ENCODE data around the gene C1orf74. TPM values are rescaled to one million over a fixed set of nuclear protein-coding genes. Genes with fewer than 3 reads are reported as not detected.

The C1orf74 gene
- total RNA-seq, 1 experiment from 2014 or later = 5.6 TPM

- H3K27ac ChIP-seq (ENCODE audit: low read depth, low read length) = no peak overlapping the region
- no peak overlapping the region for H3K4me3 ChIP-seq (replicated peaks in 1 of 2; ENCODE audit: low read depth in 1 of 2, low read length in 2 of 2)
- ChIA-PET RAD21 (ENCODE audit: low non-redundant PET in 1 of 2, low total read pairs in 2 of 2, uncharacterized antibody in 2 of 2, unreplicated experiment in 2 of 2) (no interaction called here), POLR2A (no interaction called here), CTCF (no interaction called here)
- H3K4me1 ChIP-seq (ENCODE audit: control insufficient read depth in 1 of 2, insufficient read depth in 2 of 2, low read length in 2 of 2) = no peaks in the 10 kb centered on the region
- H3K9ac ChIP-seq (ENCODE audit: low read length) = no peak overlapping the region
- no peak overlapping the region for H2AFZ ChIP-seq (ENCODE audit: low read depth, low read length, poor library complexity, severe bottlenecking)
- H3K79me2 ChIP-seq (ENCODE audit: insufficient read depth, low read length) = peaks cover 5% of the 10 kb centered on the region; the same call in 1 of the 2 replicates
- TF ChIP-seq ZNF274 (IDR thresholded peaks at IDR 0.05; ENCODE audit: low read depth, low read length) (no peak), REST (IDR thresholded peaks at IDR 0.05; ENCODE audit: low read depth) (no peak), CEBPB (IDR thresholded peaks at IDR 0.05; ENCODE audit: low read depth) (no peak), ZBTB33 (IDR thresholded peaks at IDR 0.05; ENCODE audit: extremely low read depth, insufficient replicate concordance, low read length) (no peak), MAX (IDR thresholded peaks at IDR 0.05) (no peak), FOSL1 (IDR thresholded peaks at IDR 0.05; ENCODE audit: low read depth) (no peak), ELF1 (IDR thresholded peaks at IDR 0.05; ENCODE audit: borderline replicate concordance, low read depth) (no peak), YY1 (IDR thresholded peaks at IDR 0.05; ENCODE audit: extremely low read depth, insufficient replicate concordance, low read depth, low read length) (no peak), ATF3 (IDR thresholded peaks at IDR 0.05) (no peak), SRF (IDR thresholded peaks at IDR 0.05; ENCODE audit: low read depth) (no peak), POLR2AphosphoS5 (IDR thresholded peaks at IDR 0.05; ENCODE audit: low read depth, low read length) (no peak), ZFX (IDR thresholded peaks at IDR 0.05) (no peak), EZH2 (IDR thresholded peaks at IDR 0.05) (no peak), SIN3A (IDR thresholded peaks at IDR 0.05; ENCODE audit: low read depth) (no peak), POLR2A (IDR thresholded peaks at IDR 0.05; ENCODE audit: borderline replicate concordance, extremely low read depth, insufficient read depth, insufficient read length) (no peak), EGR1 (IDR thresholded peaks at IDR 0.05; ENCODE audit: low read depth) (no peak)
- no TSS peak for BruUV-seq (replicated peaks)
- intact Hi-C loops (cut with micrococcal nuclease) = no loop called here
- H3K36me3 ChIP-seq (ENCODE audit: control insufficient read depth in 1 of 2, insufficient read depth in 2 of 2, low read length in 2 of 2) = no peaks in the 10 kb centered on the region
- ATAC-seq (no peak), DNase-seq (ENCODE audit: low read depth, low spot score) (no peak)
- no peaks in the 10 kb centered on the region for H3K9me3 ChIP-seq (ENCODE audit: control insufficient read depth in 1 of 2, insufficient read depth in 1 of 2, low read depth in 1 of 2, low read length in 2 of 2)
- H3K4me2 ChIP-seq (ENCODE audit: low read length) = no peak overlapping the region
- H4K20me1 ChIP-seq (ENCODE audit: insufficient read depth) = no peaks in the 10 kb centered on the region
- no peaks in the 10 kb centered on the region for H3K27me3 ChIP-seq (ENCODE audit: insufficient read depth, low read length)
- no peaks in the 10 kb centered on the region for H3K9me2 ChIP-seq (ENCODE audit: insufficient read depth)
Measured at GRCh38 chr1:209778102-209778501, 6.3 kb downstream of the C1orf74 start.
